Amniotic stem cell (primary cell): Measurements from ENCODE around the gene C6orf62.
"Not testable (repeated sequence)": the region's sequence is repeated elsewhere in the genome, so short reads cannot be mapped to it uniquely, and the experiment has no call there.

Experiments
- DNase-seq: peaks from one replicate; lab custom pipeline; 2025; lab: John Stamatoyannopoulos, UW

Gene C6orf62

GRCh38 chr6:24743265-24743943 lies 24.4 kb upstream of the C6orf62 start:
- DNase-seq: peak; percentile 44

- no peak for DNase-seq
These were observed 23.3 kb upstream of the C6orf62 start for GRCh38 chr6:24742216-24742738.

GRCh38 chr6:24740861-24741260 lies 21.9 kb upstream of the C6orf62 start:
- no peak for DNase-seq

GRCh38 chr6:24738741-24739140 lies 19.8 kb upstream of the C6orf62 start:
- no peak for DNase-seq

- not testable (repeated sequence) for DNase-seq
These were observed 15.8 kb upstream of the C6orf62 start for GRCh38 chr6:24734710-24735109.

- DNase-seq: no peak
These were observed 15.2 kb upstream of the C6orf62 start for GRCh38 chr6:24734166-24734565.

GRCh38 chr6:24731456-24732134 lies 12.6 kb upstream of the C6orf62 start:
- DNase-seq: not testable (repeated sequence)

GRCh38 chr6:24730653-24731052 lies 11.7 kb upstream of the C6orf62 start:
- DNase-seq: not testable (repeated sequence)

- no peak for DNase-seq
These were observed 4.3 kb upstream of the C6orf62 start for GRCh38 chr6:24723270-24723669.

- peak; percentile 83 for DNase-seq
These were observed 2.7 kb upstream of the C6orf62 start for GRCh38 chr6:24721461-24722215.

GRCh38 chr6:24720604-24721460 lies 1.9 kb upstream of the C6orf62 start:
- DNase-seq: peak; percentile 99

GRCh38 chr6:24720131-24720603 lies 1.2 kb upstream of the C6orf62 start:
- peak; percentile 14 for DNase-seq

GRCh38 chr6:24718449-24719124 lies 367 bp downstream of the C6orf62 start:
- DNase-seq: no peak

GRCh38 chr6:24716602-24717148 lies 2.3 kb downstream of the C6orf62 start:
- not testable (repeated sequence) for DNase-seq

- DNase-seq: no peak
These were observed 8.2 kb downstream of the C6orf62 start for GRCh38 chr6:24710519-24711303.

- DNase-seq: no peak
These were observed 9.8 kb downstream of the C6orf62 start for GRCh38 chr6:24709014-24709711.

GRCh38 chr6:24708612-24709011 lies 10.3 kb downstream of the C6orf62 start:
- DNase-seq: no peak

GRCh38 chr6:24704468-24704867 lies 14.5 kb downstream of the C6orf62 start:
- DNase-seq: no peak

GRCh38 chr6:24702720-24703282 lies 16.2 kb downstream of the C6orf62 start:
- DNase-seq: no peak
